Keratinocyte (primary cell): ENCODE data around the gene ACTR3. TPM values are rescaled to one million over a fixed set of nuclear protein-coding genes. Genes with fewer than 3 reads are reported as not detected.

ENCODE experiments used
- DNase-seq: peaks from one replicate; pipeline ENCODE4 v3.0.0-alpha.2; 2011; ENCODE audit warnings: low read depth, missing footprints, low spot score
- FAIRE-seq: peaks from 2 replicates; lab custom pipeline; 2011; peaks lifted over from hg19 to GRCh38; lab: Jason Lieb, UNC
- H2AFZ ChIP-seq: 2 replicates; pipeline ENCODE4 v1.6.0; 2012; ENCODE audit warnings: low read length, control low read depth, inconsistent platforms; ENCODE audit not compliant: control insufficient read depth
- H3K27ac ChIP-seq: 2 replicates; pipeline ENCODE4 v1.5.1; 2011; ENCODE audit warnings: low read length; ENCODE audit not compliant: control insufficient read depth, insufficient read depth
- H3K27me3 ChIP-seq: 3 replicates; pipeline ENCODE4 v1.6.0; 2011; ENCODE audit warnings: low read length; ENCODE audit not compliant: control insufficient read depth, insufficient read depth; ENCODE audit errors: extremely low read depth
- H3K36me3 ChIP-seq, 2 experiments: 2 replicates in 1 of 2; 3 replicates in 1 of 2; pipeline ENCODE4 v1.5.1; 2011; ENCODE audit warnings: low read length in 2 of 2, mild to moderate bottlenecking in 1 of 2; ENCODE audit not compliant: control insufficient read depth in 2 of 2, insufficient read depth in 2 of 2; ENCODE audit errors: extremely low read depth in 1 of 2
- H3K4me1 ChIP-seq: 3 replicates; pipeline ENCODE4 v1.5.1; 2011; ENCODE audit warnings: low read length; ENCODE audit not compliant: control insufficient read depth, insufficient read depth; ENCODE audit errors: extremely low read depth
- H3K4me2 ChIP-seq: 3 replicates; pipeline ENCODE4 v1.6.0; 2011; ENCODE audit warnings: low read depth, low read length; ENCODE audit not compliant: control insufficient read depth, insufficient read depth; ENCODE audit errors: extremely low read depth
- H3K4me3 ChIP-seq, 3 experiments: fragments of 200-600 bp in 1 of 3; sonication (generic) in 1 of 3; 2 replicates in 2 of 3; 3 replicates in 1 of 3; pipeline ENCODE4 v1.5.1; 2011 to 2016; ENCODE audit warnings: low read length in 3 of 3, mild to moderate bottlenecking in 3 of 3, control low read depth in 2 of 3, inconsistent platforms in 1 of 3, low read depth in 1 of 3, mixed read lengths in 1 of 3, mixed run types in 1 of 3, moderate library complexity in 1 of 3; ENCODE audit not compliant: control insufficient read depth in 2 of 3, insufficient read depth in 2 of 3; ENCODE audit errors: extremely low read depth in 1 of 3
- H3K79me2 ChIP-seq: 2 replicates; pipeline ENCODE4 v1.6.0; 2012; ENCODE audit warnings: low read length; ENCODE audit not compliant: control insufficient read depth, insufficient read depth
- H3K9ac ChIP-seq: 3 replicates; pipeline ENCODE4 v1.6.0; 2011; ENCODE audit warnings: low read length; ENCODE audit not compliant: control insufficient read depth, insufficient read depth; ENCODE audit errors: extremely low read depth
- H3K9me1 ChIP-seq: 3 replicates; pipeline ENCODE4 v1.6.0; 2011; ENCODE audit warnings: low read length; ENCODE audit not compliant: control insufficient read depth, insufficient read depth; ENCODE audit errors: extremely low read depth
- H3K9me3 ChIP-seq: 2 replicates; pipeline ENCODE4 v1.5.1; 2012; ENCODE audit warnings: low read depth, low read length; ENCODE audit not compliant: control insufficient read depth
- H4K20me1 ChIP-seq: 3 replicates; pipeline ENCODE4 v1.6.0; 2011; ENCODE audit warnings: low read length; ENCODE audit not compliant: control insufficient read depth, insufficient read depth; ENCODE audit errors: extremely low read depth
- EZH2 ChIP-seq: IDR thresholded peaks from one replicate; pipeline ENCODE4 v1.6.1; 2012; ENCODE audit warnings: inconsistent platforms, mild to moderate bottlenecking, low read length, moderate library complexity
- dilution Hi-C: fragments of 300-500 bp; cut with MboI; formaldehyde crosslinking; loops from one replicate; pipeline ENCODE4 v1.7.0; 2020; ENCODE audit warnings: low sequenced_read_pairs; ENCODE audit not compliant: extremely low pct_ligation_motif_present
- polyA plus RNA-seq, 5 experiments: library from polyadenylated mRNA; depleted of rRNA in 3 of 5; stranded (reverse) in 3 of 5; stranded (forward) in 1 of 5; unstranded in 1 of 5; fragments of >200 nt; gene quantifications; 1 replicate in 1 of 5; 2 replicates in 3 of 5; 3 replicates in 1 of 5; pipeline versions ENCODE4 v1.2.1 to v1.2.3, GENCODE V29; 2011 to 2012; ENCODE audit warnings: missing spikeins in 2 of 5, low read depth in 1 of 5, low replicate concordance in 1 of 5
- TF ChIP-seq, protein P1 (sequence below), 3 experiments: IDR thresholded peaks in 1 of 3; conservative IDR thresholded peaks in 1 of 3; optimal IDR thresholded peaks in 1 of 3; 2 replicates in 2 of 3; 3 replicates in 1 of 3; pipeline versions ENCODE3 to v1.5.1; 2011; ENCODE audit warnings: low read length in 3 of 3, mild to moderate bottlenecking in 3 of 3, moderate library complexity in 2 of 3, control low read depth in 1 of 3, inconsistent platforms in 1 of 3; ENCODE audit not compliant: insufficient read depth in 2 of 3; ENCODE audit errors: extremely low read depth in 1 of 3

The ACTR3 gene
- polyA plus RNA-seq, 1 donor (not counting 4 experiments of a cell fraction or from before 2014, with no cell fraction given): 340 TPM

DNA sequence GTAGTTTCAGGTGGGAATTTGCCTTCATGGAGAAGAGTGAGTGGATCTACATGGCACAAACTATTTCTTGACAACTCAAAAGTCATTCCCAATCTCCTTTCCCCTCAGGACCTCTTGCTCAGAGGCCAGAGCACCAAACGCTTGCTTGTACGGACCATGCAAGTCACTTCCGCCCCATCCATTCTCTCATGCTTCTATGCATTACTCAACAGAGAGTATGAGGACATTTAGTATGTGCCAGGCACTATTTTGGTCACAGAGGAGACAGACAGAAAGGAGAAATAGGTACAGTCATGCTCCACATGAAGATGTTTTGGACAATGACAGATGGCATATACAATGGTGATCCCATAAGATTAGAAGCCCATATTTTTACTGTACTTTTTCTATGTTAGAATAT lies 117.5 kb downstream of the ACTR3 start:
- Histone ChIP-seq H3K4me3 (no peak overlapping the region), H3K4me1 (no peaks in the 10 kb centered on the region), H3K9me3 (no peaks in the 10 kb centered on the region), H2AFZ (no peak overlapping the region), H3K9ac (no peak overlapping the region), H3K36me3 (no peaks in the 10 kb centered on the region), H3K4me2 (no peak overlapping the region), H3K27me3 (no peaks in the 10 kb centered on the region), H4K20me1 (no peaks in the 10 kb centered on the region), H3K27ac (no peak overlapping the region), H3K9me1 (no peaks in the 10 kb centered on the region), H3K79me2 (no peaks in the 10 kb centered on the region)
- DNase-seq (no peak), FAIRE-seq (no peak)
- dilution Hi-C loops: no loop called here
- TF ChIP-seq EZH2: no peak
- TF ChIP-seq, protein P1, sequence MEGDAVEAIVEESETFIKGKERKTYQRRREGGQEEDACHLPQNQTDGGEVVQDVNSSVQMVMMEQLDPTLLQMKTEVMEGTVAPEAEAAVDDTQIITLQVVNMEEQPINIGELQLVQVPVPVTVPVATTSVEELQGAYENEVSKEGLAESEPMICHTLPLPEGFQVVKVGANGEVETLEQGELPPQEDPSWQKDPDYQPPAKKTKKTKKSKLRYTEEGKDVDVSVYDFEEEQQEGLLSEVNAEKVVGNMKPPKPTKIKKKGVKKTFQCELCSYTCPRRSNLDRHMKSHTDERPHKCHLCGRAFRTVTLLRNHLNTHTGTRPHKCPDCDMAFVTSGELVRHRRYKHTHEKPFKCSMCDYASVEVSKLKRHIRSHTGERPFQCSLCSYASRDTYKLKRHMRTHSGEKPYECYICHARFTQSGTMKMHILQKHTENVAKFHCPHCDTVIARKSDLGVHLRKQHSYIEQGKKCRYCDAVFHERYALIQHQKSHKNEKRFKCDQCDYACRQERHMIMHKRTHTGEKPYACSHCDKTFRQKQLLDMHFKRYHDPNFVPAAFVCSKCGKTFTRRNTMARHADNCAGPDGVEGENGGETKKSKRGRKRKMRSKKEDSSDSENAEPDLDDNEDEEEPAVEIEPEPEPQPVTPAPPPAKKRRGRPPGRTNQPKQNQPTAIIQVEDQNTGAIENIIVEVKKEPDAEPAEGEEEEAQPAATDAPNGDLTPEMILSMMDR (optimal IDR thresholded peaks at IDR 0.05 in 1 of 3, IDR thresholded peaks at IDR 0.05 in 1 of 3, conservative IDR thresholded peaks at IDR 0.05 in 1 of 3; ENCODE audit: extremely low read depth in 1 of 3, insufficient read depth in 2 of 3, low read length in 3 of 3): no peak

DNA sequence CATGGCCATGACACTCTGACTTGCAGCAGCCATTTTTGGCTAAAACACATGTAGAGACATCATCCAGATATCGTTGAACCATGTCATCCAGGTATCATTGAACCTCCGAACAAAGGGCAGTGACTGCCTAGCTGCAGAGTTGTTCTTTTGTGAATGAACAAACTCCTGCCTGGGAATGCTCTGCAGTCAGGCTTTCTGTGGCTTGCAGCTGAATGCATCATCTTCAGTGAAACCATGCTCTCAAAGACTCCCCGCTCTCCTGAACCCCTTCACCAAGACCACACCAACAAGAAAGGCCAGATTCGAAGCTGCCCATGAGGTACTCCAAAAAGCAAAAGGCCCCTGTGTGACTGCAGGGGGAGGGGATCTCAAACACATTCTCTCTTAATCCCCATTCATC lies 118.8 kb downstream of the ACTR3 start:
- dilution Hi-C loops: no loop called here
- Histone ChIP-seq H3K4me3 (no peak overlapping the region), H3K4me2 (no peak overlapping the region), H3K79me2 (no peaks in the 10 kb centered on the region), H3K9ac (no peak overlapping the region), H2AFZ (no peak overlapping the region), H3K27ac (no peak overlapping the region), H3K9me3 (no peaks in the 10 kb centered on the region), H4K20me1 (no peaks in the 10 kb centered on the region), H3K36me3 (no peaks in the 10 kb centered on the region), H3K9me1 (no peaks in the 10 kb centered on the region), H3K27me3 (no peaks in the 10 kb centered on the region), H3K4me1 (no peaks in the 10 kb centered on the region)
- TF ChIP-seq EZH2: no peak
- TF ChIP-seq, protein P1 (optimal IDR thresholded peaks at IDR 0.05 in 1 of 3, IDR thresholded peaks at IDR 0.05 in 1 of 3, conservative IDR thresholded peaks at IDR 0.05 in 1 of 3; ENCODE audit: extremely low read depth in 1 of 3, insufficient read depth in 2 of 3, low read length in 3 of 3): no peak
- DNase-seq (no peak), FAIRE-seq (no peak)
